Ascending aorta (tissue), 2 donors: ENCODE measurements around the gene CALHM2. TPM values are rescaled to one million over a fixed set of nuclear protein-coding genes. Genes with fewer than 3 reads are reported as not detected.

ENCODE experiments used
- DNase-seq, 2 donors: peaks; one replicate each; pipeline ENCODE4 v3.0.0-alpha.2; 2019; ENCODE audit warnings: low spot score in 2 of 2
- H3K27ac ChIP-seq, 2 donors: fragments of 200-600 bp; sonication (generic); one replicate each; pipeline ENCODE4 v1.5.1; 2016 to 2017; ENCODE audit warnings: mild to moderate bottlenecking in 1 of 2
- H3K27me3 ChIP-seq: fragments of 200-600 bp; sonication (generic); one replicate; pipeline ENCODE4 v1.5.1; 2017
- H3K36me3 ChIP-seq, 2 donors: fragments of 200-600 bp; sonication (generic); one replicate each; pipeline ENCODE4 v1.5.1; 2016
- H3K4me1 ChIP-seq, 2 donors: fragments of 200-600 bp; sonication (generic); one replicate each; pipeline ENCODE4 v1.5.1; 2016 to 2017; ENCODE audit warnings: mild to moderate bottlenecking in 1 of 2
- H3K4me3 ChIP-seq, 2 donors: fragments of 200-600 bp; sonication (generic); one replicate each; pipeline ENCODE4 v1.5.1; 2016 to 2017; ENCODE audit warnings: mild to moderate bottlenecking in 1 of 2
- H3K9me3 ChIP-seq, 2 donors: fragments of 200-600 bp; sonication (generic); one replicate each; pipeline ENCODE4 v1.5.1; 2016
- intact Hi-C: fragments of 100-400 bp; cut with DNase I; formaldehyde crosslinking; loops from one replicate; pipeline ENCODE4 v1.15.1; 2023
- total RNA-seq: library from RNA; depleted of rRNA; stranded (reverse); fragments of >200 nt; gene quantifications from one replicate; pipeline ENCODE4 v1.1.0, GENCODE V29; 2016
- TF ChIP-seq, protein P1 (sequence below), 3 experiments: fragments of 200-600 bp in 2 of 3; fragments of 450-650 bp in 1 of 3; sonication (generic) in 2 of 3; IDR thresholded peaks; one replicate each; pipeline ENCODE4 v1.5.1; 2016 to 2019; ENCODE audit warnings: antibody characterized with exemption in 3 of 3, mild to moderate bottlenecking in 1 of 3, moderate library complexity in 1 of 3

Gene CALHM2, protein sequence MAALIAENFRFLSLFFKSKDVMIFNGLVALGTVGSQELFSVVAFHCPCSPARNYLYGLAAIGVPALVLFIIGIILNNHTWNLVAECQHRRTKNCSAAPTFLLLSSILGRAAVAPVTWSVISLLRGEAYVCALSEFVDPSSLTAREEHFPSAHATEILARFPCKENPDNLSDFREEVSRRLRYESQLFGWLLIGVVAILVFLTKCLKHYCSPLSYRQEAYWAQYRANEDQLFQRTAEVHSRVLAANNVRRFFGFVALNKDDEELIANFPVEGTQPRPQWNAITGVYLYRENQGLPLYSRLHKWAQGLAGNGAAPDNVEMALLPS
- 124 TPM for total RNA-seq

DNA sequence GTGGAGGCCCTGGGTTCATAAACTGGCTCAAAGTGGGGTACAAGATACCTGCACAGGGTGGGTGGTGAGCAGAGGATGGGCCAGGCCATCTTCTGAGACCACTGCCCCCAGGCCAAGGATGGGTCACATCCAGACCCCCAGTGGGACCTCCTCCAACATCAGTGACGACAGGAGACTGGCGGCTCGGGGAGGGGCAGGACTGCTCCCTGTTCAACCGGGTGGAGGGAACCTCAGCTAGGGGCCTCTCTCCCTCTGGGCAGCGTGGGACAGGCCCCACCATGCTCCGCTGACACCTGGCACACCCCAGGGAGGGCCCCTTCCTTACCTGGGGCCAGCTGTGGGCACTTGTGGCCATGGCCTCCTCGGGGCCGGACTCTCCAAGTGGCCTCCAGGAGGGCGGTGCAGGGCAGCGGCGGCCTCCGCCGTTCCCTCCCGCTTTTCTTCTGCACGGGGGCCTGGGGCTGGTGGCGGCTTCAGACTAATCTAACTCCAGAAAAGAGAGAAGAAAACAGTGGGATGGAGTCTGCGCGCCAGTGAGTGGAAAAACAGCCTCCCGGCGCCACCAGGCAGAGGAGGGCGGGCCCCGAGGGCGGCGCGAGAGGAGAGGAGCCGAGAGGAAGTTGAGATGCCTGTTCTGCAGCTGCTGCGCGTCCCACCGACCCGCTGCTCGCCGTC lies at the start of gene CALHM2:
CALHM2 (minus strand) TSS at position 540 of the 675 bp plus-strand sequence. CDS start 2,429 bp downstream, outside the sequence.
- peaks cover 20 to 28% of the 10 kb centered on the region in 2 donors for H3K36me3 ChIP-seq
- H3K9me3 ChIP-seq = no peaks in the 10 kb centered on the region
- peak in 1 of 2 donors; percentile 84 for DNase-seq
- peak within 1 kb of the TSS; percentile 75 to 76 for H3K4me3 ChIP-seq
- intact Hi-C loops = loop anchor here (1.0 kb wide), 1 partner anchor 30 kb away; no protein-coding TSS in a partner anchor
- peaks cover 27 to 39% of the 10 kb centered on the region in 2 donors for H3K4me1 ChIP-seq
- H3K27ac ChIP-seq = peak within 1 kb of the TSS; percentile 90 to 95
- H3K27me3 ChIP-seq = no peaks in the 10 kb centered on the region
- TF ChIP-seq, protein P1, sequence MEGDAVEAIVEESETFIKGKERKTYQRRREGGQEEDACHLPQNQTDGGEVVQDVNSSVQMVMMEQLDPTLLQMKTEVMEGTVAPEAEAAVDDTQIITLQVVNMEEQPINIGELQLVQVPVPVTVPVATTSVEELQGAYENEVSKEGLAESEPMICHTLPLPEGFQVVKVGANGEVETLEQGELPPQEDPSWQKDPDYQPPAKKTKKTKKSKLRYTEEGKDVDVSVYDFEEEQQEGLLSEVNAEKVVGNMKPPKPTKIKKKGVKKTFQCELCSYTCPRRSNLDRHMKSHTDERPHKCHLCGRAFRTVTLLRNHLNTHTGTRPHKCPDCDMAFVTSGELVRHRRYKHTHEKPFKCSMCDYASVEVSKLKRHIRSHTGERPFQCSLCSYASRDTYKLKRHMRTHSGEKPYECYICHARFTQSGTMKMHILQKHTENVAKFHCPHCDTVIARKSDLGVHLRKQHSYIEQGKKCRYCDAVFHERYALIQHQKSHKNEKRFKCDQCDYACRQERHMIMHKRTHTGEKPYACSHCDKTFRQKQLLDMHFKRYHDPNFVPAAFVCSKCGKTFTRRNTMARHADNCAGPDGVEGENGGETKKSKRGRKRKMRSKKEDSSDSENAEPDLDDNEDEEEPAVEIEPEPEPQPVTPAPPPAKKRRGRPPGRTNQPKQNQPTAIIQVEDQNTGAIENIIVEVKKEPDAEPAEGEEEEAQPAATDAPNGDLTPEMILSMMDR (IDR thresholded peaks at IDR 0.05) = no peak

DNA sequence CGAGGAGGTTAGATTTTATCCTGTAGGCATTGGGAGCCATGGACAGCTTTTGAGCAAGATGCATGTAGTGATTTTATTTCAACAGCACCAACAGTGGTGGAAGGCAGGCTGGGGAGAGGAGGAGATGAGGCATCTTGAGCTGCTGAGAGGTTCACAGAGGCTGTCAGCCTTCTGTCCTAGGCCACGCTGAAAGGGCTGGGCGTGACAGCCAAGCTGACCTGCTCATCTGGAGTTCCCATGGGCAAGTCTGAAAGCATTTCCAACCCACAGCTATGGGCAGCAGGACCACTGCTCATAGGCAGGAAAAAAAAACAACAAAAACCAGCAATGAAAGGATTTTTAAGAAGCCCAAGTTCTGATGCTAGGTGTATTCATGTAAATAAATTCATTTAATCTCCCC lies 49.0 kb upstream of the CALHM2 start:
- DNase-seq = no peak
- no peak overlapping the region for H3K27ac ChIP-seq
- H3K4me1 ChIP-seq = peaks cover 0 to 2% of the 10 kb centered on the region in 2 donors
- intact Hi-C loops = no loop called here
- no peaks in the 10 kb centered on the region for H3K36me3 ChIP-seq
- TF ChIP-seq, protein P1 (IDR thresholded peaks at IDR 0.05) = no peak
- no peaks in the 10 kb centered on the region for H3K27me3 ChIP-seq
- no peak overlapping the region for H3K4me3 ChIP-seq
- H3K9me3 ChIP-seq = no peaks in the 10 kb centered on the region

DNA sequence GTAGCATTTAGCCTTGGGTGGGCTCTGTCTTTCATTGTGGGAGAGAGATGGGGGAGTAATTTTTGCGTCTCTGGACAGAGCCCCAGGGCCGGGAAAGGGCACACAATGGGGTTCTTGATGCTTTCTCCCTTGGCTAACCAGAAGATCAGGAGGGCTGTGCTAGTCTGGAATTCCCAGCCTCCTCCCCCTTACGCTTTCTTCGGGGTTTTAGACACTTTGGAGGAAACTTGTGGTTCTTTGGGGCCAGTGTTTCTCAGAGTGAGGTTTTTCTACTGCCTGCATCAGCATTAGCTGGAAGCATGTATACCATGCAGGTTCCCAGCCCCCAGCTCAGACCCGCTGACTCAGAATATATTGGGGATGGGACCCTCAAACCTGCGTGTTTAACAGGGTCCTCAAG lies 48.3 kb upstream of the CALHM2 start:
- TF ChIP-seq, protein P1 (IDR thresholded peaks at IDR 0.05) = no peak
- no peaks in the 10 kb centered on the region for H3K27me3 ChIP-seq
- DNase-seq = no peak
- H3K4me1 ChIP-seq = peaks cover 0 to 2% of the 10 kb centered on the region in 2 donors
- no peaks in the 10 kb centered on the region for H3K36me3 ChIP-seq
- no peaks in the 10 kb centered on the region for H3K9me3 ChIP-seq
- no peak overlapping the region for H3K4me3 ChIP-seq
- intact Hi-C loops = no loop called here
- no peak overlapping the region for H3K27ac ChIP-seq

DNA sequence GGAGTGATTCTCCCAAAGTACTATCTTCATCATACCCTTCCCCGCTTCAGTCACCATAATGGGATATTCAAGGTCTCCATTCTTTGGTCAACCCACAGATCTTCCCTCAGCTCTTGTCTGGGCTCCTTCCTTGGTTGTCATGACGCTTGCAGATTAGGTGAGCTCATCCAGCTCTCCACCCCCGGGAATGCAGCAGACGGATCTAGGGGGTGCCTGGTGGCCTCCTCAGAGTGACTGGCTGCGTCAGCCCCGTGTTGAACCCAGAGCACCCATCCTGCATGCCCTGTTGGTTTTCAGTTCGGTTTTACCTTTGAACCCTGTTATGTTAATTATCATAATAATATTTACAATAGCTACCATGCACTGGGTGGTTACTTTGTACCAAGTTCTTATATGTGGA lies 47.7 kb upstream of the CALHM2 start:
- TF ChIP-seq, protein P1 (IDR thresholded peaks at IDR 0.05) = no peak
- intact Hi-C loops = no loop called here
- peaks cover 2% of the 10 kb centered on the region for H3K27me3 ChIP-seq
- H3K36me3 ChIP-seq = no peaks in the 10 kb centered on the region
- no peaks in the 10 kb centered on the region for H3K9me3 ChIP-seq
- no peak for DNase-seq
- no peak overlapping the region for H3K4me3 ChIP-seq
- H3K27ac ChIP-seq = no peak overlapping the region
- peaks cover 0 to 2% of the 10 kb centered on the region in 2 donors for H3K4me1 ChIP-seq

DNA sequence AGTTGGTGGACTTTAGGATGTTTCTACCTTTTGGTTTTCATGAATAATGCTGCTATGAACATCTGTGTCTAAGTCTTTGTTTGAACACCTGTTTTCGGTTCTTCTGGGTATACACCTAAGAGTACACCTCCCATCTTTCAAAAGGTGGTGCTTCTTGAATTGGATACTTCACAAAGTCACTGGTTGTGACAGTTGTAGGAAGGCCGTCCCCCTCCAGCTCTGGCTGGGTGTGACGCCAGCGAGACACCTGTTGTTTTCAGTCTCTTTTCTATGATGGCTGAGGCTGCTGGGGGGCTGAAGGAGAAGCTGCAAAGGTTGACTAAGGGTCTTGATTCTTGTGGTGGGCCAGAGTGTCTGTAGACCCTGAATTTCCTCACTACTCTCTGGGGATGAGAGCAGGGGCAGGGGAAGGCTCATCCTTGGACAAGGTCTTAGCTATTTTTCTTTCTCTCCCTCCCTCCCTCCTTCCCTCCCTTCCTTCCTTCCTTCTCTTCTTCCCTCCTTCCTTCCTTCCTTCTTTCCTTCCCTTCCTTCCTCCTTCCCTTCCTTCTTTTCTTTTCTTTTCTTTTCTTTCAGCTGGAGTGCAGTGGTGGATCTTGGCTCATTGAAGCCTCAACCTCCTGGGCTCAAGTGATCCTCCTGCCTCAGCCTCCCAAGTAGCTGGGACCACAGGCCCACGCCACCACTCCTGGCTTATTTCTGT lies 46.9 kb upstream of the CALHM2 start:
- no peaks in the 10 kb centered on the region for H3K4me1 ChIP-seq
- no peak overlapping the region for H3K27ac ChIP-seq
- intact Hi-C loops = no loop called here
- H3K4me3 ChIP-seq = no peak overlapping the region
- H3K27me3 ChIP-seq = peaks cover 10% of the 10 kb centered on the region
- H3K9me3 ChIP-seq = no peaks in the 10 kb centered on the region
- TF ChIP-seq, protein P1 (IDR thresholded peaks at IDR 0.05) = no peak
- DNase-seq = no peak
- H3K36me3 ChIP-seq = no peaks in the 10 kb centered on the region
